ENCODE results near the gene RNF151.
"Not testable (repeated sequence)": the region's sequence is repeated elsewhere in the genome, so short reads cannot be mapped to it uniquely, and the experiment has no call there.

Gene RNF151

DNA sequence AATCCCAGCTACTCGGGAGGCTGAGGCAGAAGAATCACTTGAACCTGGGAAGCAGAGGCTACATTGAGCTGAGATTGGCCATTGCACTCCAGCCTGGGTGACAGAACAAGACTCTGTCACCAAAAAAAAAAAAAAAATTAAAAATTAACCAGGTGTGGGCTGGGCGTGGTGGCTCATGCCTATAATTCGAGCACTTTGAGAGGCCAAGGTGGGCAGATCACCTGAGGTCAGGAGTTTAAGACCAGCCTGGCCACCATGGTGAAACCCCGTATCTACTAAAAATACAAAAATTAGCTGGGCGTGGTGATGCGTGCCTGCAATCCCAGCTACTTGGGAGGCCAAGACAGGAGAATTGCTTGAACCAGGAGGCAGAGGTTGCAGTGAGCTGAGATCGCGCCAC is 26.8 kb upstream of the RNF151 start:
- DNase-seq = not testable (repeated sequence)

DNA sequence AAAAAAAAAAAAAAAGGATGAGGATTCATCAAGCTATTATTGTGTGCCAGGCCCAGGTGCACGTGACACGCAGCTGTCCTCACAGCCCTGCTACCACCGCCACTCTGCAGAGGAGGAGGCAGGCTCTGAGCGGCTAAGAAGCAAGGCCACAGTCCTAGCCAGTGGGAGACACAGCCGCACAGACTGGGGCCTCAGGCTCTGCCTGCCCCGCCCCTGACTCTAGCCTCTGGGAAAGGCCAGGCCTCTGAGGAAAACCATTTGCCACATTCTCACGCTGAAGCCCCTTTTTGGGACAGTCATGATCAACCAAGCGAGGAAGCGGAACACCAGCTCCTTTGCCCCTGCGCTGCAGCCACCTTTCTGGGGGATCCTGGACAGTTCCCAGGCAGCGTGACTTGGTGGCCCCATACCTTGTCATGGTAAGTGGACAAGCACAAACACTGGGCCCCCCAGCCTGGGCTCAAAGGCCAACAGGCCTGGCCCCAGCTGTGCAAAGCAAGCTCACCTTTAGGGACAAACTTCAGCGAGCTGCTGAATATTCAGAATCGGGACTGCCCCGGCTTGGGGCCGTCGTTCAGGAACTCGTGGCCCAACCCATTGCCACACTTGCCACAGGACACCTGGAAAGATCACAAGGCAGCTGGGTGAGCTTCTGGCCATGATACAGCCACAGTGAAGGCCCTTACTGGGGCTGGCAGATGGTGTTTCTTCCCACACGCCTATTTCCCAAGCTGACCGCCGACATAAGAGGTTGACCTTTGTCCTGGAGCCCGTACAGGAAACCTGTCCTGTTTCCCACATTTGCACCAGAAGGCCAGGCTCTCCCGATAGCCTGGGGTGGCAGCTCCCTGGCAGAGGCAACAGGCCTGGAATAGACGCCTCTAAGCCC is 26.1 kb upstream of the RNF151 start:
- no peak for DNase-seq

DNA sequence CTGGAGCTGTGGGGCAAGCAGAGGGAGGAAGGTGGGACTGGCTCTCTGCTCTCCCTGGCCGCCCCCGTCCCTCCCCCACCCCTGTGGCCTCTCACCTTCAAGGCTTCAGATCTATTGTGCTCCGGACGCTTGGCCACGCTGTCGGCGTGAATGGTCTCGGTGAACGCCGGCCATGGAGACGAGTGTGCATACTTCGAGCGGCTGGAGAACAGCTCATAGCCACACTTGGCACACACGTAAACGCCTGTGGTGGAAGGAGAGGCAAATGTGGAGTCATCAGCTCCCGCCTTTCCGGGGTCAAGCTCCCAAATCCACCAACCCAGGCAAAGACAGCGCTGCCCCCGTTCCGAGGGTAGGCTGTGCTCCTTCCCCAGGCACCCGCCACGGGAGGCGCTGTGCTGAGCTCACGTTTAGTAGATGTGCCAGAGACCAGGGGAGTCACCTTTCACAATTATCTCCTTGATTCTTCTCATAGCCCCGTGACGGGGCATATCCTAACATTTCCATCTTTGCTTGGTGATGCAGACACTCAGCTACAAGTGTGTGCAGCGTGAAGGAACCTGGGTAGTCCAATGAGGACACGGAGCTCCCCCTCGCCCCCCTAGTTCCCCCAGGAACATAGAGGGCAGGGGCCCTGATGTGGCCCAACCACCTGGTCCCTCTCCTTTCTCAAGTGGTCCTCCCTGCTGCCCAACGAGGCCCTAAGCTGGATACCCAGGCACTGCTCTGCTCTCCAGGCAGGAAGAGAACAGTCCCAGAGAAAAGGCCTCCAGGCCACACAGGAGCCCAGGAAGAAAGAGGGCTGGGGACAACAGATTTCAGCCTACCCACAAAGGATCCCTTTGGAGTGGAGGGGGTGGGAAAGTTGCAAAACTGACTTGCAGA is 25.3 kb upstream of the RNF151 start:
- DNase-seq = no peak

DNA sequence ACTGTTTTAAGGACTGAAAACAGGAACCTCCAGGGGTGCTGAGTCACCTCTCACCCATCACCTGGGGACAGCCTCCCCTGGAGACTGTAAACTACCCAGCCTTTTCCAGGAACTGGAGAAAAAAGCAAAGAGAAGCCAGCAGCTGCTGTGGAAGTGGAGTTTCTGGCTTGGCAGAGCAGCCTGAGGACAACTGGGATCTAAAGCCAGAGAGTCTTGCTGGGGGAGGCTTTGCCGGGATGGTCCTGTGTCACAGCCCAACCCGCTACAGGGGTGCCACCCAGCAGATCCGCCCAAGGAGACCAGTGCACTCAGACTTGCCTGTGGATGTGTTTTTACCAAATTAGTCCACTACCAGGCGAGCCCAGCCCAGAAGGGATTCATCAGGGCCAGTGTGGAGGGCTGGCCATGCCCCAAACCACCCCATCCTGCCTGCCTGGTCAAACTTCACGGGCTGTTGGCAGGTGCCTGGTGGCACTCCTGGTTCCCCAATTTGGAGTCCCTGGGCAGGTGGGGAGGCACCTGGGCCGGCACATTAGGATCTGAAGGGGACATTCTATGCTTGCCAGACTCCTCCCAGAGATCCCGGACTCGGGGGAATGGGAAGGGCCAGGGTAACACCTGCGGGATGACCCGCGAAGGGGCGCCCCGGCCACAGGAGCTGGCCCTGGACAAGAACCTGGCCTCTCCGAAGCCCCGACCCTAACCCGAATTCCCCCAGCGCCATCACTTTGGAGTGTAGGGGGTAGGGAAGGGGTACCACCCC is 24.4 kb upstream of the RNF151 start:
- no peak for DNase-seq

DNA sequence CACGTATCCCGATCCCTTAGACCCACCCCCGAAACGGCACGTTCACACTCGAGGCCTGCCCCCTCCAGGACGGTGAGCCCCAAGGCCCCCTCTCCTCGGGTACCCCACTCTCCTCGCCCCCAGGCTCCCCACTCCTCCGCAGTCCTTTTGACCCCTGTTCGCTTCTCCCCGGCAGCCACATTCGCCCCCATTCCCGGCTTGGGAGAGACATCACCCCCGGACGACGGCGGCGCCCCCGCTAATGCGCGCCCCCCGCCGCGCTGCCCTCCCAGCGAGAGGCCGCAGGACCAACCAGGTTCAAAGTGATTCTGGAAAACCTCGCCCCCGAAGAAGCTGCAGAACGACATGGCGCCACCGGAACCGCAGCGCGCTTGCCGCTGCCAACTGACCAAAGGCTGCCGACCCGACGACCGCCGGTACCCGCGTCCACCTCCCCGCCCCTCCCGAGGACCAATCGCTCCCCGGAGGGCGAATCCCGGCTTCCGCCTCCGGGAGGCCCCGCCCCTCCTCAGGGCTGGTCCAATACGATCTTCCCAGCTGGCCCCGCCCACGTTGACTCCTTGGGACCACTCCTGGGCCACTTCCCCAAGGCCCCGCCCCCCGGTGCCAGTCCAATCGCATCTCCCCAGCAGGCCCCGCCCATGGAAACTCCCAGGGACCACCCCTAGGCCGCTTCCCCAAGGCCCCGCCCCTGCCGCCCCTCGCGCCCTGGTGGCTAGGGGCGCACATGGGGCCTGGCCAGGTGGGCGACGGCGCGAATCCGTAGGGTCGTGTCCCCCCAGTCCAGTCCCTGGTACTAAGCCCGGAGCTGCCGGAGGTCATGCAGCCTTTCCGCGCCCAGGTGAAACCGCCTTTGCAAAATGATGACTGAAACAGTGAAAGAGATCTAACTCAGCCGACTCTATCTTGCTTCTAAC is 23.6 kb upstream of the RNF151 start, which contains the start of gene MSRB1:
MSRB1 (minus strand) TSS at position 390 of the 917 bp plus-strand sequence; CDS start at position 347, 43 bp downstream.
- peak; percentile 98 to 99 for DNase-seq

DNA sequence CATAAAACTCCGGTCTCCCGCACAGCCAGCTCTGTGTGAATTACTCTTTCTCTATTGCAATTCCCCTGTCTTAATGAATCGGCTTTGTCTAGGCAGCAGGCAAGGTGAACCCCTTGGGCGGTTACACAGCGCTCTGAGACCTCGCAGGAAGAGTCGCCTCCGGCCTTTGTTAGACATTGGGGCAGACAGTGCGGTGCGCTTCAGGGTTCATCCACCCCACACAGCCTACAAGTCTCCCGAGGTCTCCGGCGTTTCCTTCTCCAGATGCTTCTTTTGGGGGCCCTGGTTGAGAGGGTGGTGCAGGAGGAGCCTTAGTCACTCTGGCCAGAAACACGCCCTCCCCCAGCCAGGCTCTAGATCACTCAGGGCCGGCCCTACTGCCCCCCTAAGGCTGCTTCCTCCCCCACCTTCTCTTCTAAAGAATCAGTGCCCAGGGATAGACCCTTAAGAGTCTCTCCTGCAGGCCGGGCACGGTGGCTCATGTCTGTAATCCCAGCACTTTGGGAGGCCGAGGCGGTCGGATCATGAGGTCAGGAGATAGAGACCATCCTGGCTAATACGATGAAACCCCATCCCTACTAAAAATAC is 21.9 kb upstream of the RNF151 start:
- no peak for DNase-seq

DNA sequence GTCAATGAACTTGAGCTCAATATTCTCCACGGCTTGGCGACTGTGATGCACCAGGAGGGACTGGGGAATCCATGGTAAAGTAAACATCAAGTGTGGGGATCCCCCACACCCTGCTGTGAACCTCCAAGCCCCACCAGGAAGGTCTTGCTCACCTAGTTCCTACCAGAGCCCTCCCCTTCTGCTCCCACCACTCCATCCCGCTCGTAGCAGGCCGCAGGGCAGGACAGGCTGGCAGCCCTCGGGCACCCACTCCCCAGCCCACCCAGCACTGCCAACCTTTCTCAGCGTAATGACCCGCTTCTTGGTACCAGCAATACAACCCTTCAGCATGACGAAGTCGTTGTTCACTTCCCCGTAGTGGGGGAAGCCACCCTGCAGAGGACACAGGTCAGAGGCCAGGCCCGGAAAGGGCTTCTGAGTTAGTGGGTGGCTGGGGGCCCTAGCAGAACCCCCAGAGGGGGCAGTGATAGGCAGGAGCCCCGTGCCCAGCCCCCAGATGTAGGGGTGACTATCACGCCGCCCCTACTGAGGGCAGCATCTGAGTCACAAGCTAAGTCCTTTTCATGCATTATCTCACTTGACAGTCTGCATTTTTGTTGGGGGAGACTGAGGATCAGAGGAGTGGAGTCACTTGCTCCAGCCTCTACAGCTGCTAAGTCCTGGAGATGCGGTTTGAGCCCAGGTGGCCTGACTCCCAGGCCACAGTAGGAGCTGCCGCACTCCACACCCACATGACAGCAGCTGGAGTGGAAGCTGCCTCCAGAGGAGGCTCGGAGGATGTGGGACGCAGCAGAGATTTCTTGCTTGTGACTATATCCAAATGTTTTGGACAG is 20.9 kb upstream of the RNF151 start:
- DNase-seq = no peak

DNA sequence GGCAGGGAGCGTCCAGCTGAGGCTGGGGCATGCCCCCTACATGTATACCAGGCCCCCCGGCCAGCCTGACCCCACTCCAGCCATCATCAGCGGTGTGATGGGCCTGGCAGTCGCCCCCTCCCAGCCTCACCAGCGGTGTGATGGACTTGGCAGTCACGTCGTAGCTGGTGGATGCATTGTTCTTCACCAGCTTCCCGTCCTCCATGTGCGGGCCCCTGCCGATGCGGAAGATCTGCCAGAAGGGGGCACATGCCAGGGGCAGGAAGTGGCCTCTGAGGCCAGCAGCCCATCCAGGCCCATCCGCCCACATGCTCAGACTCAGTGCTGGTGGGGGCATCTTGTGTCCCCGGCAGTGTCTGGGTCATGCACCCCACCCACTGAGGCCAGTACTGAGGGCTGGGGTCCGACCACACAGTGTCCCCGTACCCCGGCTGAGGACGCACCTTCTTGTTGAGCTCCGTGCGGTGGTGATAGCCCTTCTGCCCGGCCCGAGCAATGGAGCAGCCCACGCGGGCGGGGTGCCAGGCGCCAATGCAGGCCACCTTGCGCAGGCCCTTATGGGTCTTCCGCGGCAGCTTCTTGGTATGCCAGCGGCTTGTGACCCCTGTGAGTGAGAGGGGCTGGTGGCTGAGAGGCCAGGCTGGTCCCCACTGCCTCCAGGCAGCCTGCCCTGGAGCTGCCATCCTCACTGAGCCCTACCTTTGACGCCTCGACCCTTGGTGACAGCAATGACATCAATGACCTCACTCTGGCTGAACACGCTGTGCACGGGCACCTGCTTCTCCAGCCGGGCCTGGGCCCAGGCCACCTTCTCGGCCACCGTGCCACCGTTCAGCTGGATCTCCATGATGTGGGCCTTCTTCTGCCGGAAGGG is 19.9 kb upstream of the RNF151 start:
- no peak for DNase-seq

DNA sequence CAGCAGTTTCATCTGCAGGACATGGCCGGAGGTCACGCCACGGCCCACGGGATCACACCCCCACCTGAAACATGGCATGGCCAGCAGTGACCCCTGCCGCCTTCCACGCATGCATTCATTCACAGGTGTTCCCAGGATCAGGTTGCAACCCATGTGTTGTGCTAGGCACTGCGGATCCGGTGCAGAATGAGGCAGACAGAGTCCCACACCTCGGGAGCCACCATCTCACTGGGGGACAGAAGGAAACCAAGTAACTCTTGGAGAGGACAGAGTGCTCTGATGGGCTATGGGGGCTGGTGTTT is 19.3 kb upstream of the RNF151 start:
- DNase-seq = no peak

DNA sequence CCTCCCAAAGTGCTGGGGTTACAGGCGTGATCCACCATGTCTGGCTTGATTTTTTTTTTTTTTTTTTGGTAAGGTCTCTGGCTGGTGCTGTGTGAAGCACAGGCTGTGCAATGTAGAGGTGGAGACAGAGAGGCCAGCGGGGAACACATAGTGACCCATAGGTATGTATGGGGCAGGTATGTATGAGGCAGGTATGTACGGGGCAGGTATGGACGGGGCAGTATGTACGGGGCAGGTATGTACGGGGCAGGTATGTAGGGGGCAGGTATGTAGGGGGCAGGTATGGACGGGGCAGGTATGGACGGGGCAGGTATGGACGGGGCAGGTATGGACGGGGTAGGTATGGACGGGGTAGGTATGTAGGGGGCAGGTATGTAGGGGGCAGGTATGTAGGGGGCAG is 17.1 kb upstream of the RNF151 start:
- DNase-seq = no peak

DNA sequence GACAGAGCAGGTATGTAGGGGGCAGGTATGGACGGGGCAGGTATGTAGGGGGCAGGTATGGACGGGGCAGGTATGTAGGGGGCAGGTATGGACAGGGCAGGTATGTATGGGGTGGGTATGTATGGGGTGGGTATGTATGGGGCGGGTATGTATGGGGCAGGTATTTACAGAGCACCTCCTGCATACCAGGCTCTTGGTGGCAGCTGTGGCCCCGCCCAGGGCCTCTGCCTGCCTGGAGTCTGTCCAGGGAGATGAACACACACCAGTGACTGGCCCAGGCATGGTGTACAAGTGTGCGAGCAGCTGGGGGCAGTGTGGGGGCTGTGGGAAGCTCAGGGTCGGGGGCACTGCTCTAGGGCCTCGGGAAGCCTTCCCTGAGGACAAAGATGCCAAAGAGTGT is 16.6 kb upstream of the RNF151 start:
- no peak for DNase-seq

DNA sequence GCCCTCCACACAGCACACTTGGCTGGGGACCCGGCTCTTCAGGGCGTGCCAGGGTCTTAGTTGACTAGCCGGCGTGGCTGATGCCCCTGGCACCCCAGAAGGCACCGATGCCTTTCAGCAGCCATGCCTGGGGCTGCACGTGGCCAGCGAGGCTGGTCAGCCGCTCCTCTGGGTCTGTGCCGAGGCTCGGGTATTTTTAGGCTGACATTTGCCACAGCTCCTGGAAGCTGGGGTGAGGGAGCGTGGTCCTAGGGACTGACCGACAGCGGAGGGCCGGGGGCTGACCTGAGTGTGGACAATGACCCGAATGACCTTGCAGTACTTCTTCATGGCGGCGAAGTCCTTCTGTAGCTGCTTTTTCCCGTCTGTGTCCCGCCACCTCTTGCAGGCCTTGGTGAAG is 16.1 kb upstream of the RNF151 start:
- no peak for DNase-seq

DNA sequence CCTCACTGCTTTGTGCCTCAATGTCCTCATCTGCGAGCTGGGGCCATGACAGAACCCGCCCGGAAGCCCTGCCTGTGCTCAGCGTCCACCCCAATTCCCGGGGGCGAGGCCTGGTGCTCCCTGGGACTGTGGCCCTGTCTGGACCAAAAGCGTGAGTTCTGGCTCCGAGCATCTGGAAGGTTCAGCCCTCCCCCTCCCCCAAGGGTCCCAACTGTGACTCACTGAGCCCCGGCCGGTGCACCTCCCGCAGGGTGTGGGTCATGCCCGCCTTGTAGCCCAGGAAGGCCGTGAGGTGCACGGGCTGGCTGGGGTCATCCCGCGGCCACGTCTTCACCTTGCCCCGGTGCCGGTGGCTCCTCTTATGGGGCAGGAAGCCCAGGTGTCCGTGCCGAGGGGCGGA is 12.9 kb upstream of the RNF151 start:
- no peak for DNase-seq

DNA sequence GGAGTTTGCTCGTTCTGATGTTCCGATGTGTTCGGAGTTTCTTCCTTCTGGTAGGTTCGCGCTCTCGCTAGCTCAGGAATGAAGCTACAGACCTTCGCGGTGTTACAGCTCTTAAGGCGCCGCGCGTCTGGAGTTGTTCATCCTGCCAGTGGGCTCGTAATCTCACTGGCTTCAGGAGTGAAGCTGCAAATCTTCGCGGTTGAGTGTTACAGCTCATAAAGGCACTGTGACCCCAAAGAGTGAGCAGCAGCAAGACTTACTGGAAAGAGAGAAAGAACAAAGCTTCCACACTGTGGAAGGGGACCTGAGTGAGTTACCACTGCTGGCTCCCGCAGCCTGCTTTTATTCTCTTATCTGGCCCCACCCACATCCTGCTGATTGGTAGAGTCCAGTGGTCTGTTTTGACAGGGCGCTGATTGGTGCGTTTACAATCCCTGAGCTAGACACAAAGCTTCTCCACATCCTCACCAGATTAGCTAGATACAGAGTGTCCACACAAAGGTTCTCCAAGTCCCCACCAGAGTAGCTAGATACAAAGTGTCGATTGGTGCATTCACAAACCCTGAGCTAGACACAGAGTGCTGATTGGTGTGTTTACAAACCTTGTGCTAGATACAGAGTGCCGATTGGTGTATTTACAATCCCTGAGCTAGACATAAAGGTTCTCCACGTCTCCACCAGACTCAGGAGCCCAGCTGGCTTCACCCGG is 9.1 kb upstream of the RNF151 start:
- not testable (repeated sequence) for DNase-seq

DNA sequence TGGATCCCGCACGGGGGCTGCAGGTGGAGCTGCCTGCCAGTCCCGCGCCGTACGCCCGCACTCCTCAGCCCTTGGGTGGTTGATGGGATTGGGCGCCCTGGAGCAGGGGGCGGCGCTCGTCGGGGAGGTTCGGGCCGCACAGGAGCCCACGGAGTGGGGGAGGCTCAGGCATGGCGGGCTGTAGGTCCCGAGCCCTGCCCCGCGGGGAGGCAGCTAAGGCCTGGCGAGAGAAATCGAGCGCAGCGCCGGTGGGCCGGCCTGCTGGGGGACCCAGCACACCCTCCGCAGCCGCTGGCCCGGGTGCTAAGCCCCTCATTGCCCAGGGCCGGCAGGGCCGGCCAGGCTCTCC is 8.5 kb upstream of the RNF151 start:
- not testable (repeated sequence) for DNase-seq

DNA sequence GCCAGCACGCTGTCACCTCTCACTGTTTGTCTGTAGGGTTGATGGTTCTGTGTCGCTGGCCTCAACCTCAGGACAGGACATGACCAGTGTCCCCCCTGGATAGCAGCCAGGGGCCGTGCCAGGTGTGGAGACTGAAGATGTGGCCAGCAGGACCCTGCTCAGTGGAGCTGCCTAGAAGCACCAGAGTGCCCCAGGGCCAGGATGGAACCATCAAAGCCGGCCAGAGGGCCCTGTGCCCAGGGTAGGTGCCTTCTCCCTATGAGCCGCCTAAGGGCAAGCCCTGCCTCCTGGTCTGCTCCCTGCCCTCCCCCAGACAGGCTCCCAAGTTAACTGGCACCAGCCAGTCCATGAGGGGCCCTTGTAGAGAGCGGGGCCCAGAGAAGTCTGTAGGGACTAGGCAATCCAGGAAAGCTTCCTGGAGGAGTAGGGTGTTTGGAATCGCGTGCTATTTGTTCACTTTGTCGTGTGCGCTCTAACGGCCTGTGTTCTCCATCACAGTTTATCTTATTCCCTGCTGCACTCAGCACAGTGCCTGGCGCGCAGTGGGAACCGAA is 7.9 kb upstream of the RNF151 start:
- no peak for DNase-seq

DNA sequence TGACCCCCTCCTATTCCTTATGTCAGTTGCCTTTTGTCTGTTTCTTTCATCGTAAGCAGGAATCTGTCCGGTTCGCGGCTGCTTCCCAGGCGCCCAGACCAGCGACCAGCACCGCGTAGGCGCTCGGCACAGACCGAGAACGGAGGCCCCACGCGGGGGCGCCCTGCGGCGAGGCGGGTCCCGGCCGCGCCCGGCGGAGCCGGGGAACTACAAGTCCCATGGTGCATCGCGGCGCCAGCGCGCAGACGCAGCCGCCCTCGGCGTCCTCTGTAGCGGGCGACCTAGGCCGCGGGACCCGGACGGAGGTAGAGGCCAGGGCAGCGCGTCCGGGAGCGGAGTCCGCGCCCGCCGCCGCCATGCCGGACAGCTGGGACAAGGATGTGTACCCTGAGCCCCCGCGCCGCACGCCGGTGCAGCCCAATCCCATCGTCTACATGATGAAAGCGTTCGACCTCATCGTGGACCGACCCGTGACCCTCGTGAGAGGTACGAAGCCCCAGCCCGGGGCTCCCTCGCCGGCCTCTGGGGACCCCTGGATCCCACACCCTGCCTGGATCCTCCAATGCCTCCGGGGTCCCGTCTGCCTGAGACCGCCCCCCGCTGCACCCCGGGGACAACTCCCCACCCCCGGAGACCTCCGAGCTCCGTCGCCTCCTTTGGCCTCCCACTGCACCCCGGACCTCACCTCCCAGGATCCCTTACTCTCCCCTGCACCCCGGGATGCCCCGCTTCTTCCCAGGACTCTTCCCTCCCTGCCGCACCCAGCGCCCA is 7.2 kb upstream of the RNF151 start, which contains the start of gene NDUFB10:
NDUFB10 (plus strand) TSS at position 270 of the 771 bp plus-strand sequence; CDS start at position 357, 87 bp downstream.
- DNase-seq = peak; percentile 44 to 91

Measured in NCI-H446 (cell line).